GM19023 (cell line): ENCODE results near the gene SHROOM2.
"Not testable (repeated sequence)": the region's sequence is repeated elsewhere in the genome, so short reads cannot be mapped to it uniquely, and the experiment has no call there.

Experiments
- ATAC-seq: cut with Tn5 transposase; IDR thresholded peaks from one replicate; pipeline ENCODE4 v1.9.1; 2021; ENCODE audit warnings: mild to moderate bottlenecking, moderate library complexity; ENCODE audit not compliant: unreplicated experiment

The SHROOM2 gene, protein sequence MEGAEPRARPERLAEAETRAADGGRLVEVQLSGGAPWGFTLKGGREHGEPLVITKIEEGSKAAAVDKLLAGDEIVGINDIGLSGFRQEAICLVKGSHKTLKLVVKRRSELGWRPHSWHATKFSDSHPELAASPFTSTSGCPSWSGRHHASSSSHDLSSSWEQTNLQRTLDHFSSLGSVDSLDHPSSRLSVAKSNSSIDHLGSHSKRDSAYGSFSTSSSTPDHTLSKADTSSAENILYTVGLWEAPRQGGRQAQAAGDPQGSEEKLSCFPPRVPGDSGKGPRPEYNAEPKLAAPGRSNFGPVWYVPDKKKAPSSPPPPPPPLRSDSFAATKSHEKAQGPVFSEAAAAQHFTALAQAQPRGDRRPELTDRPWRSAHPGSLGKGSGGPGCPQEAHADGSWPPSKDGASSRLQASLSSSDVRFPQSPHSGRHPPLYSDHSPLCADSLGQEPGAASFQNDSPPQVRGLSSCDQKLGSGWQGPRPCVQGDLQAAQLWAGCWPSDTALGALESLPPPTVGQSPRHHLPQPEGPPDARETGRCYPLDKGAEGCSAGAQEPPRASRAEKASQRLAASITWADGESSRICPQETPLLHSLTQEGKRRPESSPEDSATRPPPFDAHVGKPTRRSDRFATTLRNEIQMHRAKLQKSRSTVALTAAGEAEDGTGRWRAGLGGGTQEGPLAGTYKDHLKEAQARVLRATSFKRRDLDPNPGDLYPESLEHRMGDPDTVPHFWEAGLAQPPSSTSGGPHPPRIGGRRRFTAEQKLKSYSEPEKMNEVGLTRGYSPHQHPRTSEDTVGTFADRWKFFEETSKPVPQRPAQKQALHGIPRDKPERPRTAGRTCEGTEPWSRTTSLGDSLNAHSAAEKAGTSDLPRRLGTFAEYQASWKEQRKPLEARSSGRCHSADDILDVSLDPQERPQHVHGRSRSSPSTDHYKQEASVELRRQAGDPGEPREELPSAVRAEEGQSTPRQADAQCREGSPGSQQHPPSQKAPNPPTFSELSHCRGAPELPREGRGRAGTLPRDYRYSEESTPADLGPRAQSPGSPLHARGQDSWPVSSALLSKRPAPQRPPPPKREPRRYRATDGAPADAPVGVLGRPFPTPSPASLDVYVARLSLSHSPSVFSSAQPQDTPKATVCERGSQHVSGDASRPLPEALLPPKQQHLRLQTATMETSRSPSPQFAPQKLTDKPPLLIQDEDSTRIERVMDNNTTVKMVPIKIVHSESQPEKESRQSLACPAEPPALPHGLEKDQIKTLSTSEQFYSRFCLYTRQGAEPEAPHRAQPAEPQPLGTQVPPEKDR (N-terminal part only)

DNA sequence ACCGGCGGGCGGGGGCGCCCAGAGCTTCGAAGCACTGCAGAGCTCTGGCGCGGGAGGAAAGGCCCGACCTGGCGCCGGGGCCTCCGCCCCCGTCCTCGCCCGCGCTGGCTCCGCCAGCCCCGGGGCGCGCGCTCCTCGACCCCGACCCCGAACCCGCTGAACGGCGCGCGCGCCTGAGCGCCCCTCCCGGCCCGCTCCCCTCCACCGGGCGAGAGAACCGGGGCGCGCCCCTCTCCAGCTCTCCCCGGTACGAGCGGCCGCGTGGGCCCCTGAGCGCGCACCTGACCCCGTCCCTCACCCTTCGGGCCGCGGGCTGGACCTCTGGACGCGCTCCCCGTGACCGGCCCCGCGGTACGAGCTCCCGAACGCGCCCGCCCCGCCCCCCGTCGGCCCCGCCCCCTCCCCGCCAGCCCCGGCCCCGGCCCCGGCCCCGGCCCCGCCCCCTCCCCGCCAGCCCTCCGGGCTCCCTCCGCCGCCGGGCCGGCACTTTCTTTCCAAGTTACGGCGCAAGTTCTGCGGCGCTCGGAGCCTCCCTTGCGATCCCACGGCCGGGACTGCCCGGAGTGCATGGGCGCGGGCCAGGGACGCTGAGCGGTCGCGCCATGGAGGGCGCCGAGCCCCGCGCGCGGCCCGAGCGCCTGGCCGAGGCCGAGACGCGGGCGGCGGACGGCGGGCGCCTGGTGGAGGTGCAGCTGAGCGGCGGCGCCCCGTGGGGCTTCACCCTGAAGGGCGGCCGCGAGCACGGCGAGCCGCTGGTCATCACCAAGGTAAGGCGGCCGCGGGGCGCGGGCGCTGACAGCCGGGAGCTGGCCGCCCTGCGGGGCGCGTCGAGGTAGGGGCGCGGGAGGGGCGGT, at the start of gene SHROOM2:
SHROOM2 (plus strand) TSS at position 486 of the 854 bp plus-strand sequence; CDS start at position 603, 117 bp downstream.
- no peak for ATAC-seq

GRCh38 chrX:9737363-9737762, 48.9 kb upstream of the SHROOM2 start:
- ATAC-seq = no peak

GRCh38 chrX:9738151-9738550, 48.1 kb upstream of the SHROOM2 start:
- no peak for ATAC-seq

GRCh38 chrX:9739130-9739529, 47.1 kb upstream of the SHROOM2 start:
- ATAC-seq = no peak

DNA sequence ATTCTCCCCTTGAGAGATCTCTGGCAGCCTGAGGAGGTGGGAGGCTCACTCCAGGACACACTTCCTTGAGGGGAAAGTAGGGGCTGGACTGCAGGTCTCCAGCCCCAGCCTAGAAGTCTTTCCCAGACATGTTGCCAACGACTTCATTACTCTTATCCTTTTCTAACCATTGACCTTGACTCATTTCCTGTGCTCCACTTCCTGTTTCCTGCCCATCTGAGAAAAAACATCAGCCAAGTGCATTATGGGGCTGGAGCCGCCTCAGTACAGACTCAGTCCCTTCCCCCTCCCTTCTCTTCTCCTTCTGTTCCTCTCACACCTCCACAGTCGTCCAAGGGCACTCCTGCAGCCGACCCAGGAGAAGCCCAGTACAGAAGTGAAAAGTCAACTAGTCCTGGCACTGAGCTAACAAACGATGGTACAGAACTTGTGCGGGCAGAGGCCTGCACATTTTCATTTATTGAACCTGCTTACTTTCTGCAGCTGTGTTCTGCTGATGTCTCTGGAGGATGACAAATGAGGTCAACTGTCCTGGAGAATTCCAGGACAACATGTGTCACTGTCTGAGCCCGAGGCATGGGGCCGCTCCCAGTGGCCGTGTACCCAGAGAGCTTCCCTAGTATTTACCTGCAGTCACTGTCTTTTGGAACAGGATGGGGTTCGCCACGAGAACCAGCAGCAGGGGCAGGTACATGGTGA, 40.7 kb upstream of the SHROOM2 start:
- no peak for ATAC-seq

GRCh38 chrX:9746148-9746888, 39.9 kb upstream of the SHROOM2 start:
- ATAC-seq = no peak

DNA sequence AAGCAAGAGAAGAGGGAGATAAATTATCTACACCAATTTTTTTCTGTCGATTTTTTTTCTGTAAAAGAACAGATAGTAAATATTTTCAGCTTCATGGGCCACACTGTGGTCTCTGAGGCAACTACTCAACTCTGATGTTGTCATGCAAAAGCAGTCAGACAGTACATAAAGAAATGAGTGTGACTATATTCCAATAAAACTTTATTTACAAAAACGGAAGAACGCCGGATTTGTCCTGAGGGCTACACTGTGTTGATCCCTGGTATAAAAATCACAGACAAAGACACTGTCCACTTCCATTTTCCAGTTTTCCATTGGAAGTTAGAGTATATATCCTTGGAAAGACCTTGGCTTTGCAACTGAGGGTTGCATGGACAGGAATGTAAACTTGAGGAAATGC, 38.6 kb upstream of the SHROOM2 start:
- no peak for ATAC-seq

GRCh38 chrX:9749146-9749692, 37.0 kb upstream of the SHROOM2 start:
- ATAC-seq = no peak

DNA sequence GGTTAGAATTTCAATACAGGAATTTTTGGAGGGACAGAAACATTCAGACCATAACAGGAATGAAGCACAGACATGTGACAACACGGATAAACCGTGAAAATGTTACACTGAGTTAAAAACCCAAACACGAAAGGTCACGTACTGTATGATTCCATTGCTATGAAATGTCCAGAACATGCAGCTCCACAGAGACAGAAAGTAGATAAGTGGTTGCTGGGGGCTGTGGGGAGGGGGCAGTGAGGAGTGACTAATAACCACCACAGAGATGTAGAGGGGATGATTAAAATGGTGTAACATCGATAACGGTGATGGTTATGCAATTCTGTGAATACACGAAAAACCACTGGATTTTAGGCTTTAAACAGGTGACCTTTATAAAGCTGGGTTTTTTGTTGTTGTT, 28.9 kb upstream of the SHROOM2 start:
- ATAC-seq = no peak

DNA sequence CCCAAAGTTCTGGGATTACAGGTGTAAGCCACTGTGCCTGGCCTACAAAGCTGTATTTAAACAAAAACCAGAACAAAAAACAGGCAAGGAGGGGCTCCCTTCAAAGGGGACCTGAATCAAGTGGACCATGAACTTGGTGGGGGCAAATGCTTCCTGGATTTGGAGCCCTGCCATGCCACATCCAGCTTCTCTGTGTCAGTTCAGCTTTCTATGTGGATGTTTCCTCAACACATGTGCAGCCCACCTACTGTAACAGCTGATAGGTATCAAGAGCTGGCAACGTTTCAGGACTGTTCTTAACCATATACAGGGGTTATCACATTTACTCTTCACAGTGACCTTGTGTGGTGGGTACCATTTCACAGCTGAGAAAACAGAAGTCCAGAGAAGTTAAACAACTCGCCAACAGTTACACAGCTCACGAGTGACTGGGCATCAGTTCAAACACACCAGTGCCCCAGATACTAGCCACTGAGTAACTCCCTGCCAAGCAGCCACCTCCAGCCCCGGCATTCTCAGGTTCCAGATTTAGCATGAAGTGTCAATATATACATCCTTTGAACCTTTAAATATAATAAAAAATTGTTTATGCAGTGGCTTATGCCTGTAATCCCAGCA, 28.1 kb upstream of the SHROOM2 start:
- no peak for ATAC-seq

GRCh38 chrX:9759337-9759736, 26.9 kb upstream of the SHROOM2 start:
- ATAC-seq = no peak

GRCh38 chrX:9765072-9765736, 21.0 kb upstream of the SHROOM2 start:
- no peak for ATAC-seq

DNA sequence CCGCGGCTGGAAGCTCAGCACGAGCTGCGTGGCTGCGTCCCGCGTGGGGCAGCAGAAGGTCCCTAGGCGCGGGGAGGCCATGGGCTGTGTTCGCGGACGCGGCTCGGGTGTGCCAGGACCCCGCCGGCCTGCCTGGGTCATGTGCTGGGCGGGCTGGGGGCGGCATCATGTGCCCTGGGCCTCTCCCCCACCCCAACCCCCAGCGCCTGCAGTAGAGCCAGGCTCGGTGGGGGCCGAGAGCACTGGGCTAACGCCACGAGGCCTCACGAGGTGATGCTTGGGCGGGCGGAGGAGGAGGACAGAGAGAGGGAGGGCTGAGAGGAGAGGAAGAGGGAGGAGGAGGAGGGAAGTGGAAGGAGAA, 20.5 kb upstream of the SHROOM2 start, which contains the start of gene GPR143:
GPR143 (minus strand) TSS at position 111 of the 361 bp plus-strand sequence; CDS start at position 81, 30 bp downstream.
- ATAC-seq = no peak

DNA sequence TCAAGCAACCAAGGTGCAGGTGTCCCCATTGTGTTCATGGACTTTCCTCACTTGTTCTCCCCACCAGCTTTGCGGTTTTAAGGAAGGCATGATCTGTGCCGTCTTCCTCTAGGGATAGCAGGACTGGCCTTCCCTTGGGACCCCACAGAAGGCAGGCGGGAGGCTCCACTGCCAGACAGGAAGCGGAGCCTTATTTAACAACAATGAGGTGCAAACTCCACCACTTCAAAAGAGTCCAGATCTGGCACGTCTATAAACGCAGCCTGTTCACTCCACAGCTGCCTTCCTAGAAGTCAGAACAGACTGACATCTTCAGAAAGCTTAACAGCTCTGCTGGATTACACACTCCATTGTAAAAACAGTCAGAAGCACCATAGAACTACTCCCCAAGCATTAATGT, 18.9 kb upstream of the SHROOM2 start:
- no peak for ATAC-seq

GRCh38 chrX:9768321-9768839, 17.8 kb upstream of the SHROOM2 start:
- not testable (repeated sequence) for ATAC-seq

DNA sequence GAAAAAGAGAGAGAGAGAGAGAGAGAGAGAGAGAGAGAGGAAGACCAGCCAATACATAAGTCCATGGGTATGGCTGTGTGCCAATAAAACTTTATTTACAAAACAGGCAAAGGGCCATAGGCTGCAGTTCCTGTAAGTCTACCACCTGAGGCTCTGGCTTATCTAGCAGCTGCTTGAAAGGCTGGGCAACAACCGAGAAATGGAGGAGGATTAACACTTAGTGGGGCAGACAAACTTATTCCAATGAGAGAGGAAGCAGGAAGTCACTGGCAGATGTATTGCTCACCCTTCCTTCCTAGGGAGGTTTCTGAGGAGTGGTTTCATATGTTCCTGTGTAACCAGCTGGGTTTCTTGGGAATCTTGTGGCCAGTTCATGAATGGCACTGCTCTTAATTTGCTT, 15.9 kb upstream of the SHROOM2 start:
- no peak for ATAC-seq

DNA sequence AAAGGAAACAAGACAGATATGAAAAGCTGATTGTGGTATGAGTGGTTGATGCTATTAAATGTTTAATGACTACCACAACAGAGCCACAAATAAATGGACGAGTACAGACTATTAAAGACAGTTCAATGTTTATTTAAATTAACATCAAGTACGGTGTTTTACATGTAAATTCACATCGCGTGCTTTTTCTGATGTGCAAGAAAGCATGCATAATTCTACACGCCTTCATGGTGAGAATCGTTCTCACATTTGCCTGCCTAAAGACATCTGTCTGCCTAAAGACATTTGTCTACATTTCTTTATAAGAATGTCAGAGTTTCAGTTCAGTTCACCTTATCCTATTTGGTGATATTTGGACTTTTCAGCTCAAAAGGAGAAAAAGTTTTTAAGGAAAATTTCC, 13.3 kb upstream of the SHROOM2 start:
- ATAC-seq = no peak
